Epithelial cell of proximal tubule (primary cell): ENCODE results near the gene ADAM15. TPM values are rescaled to one million over a fixed set of nuclear protein-coding genes. Genes with fewer than 3 reads are reported as not detected.

ENCODE experiments used
- DNase-seq: peaks from one replicate; pipeline ENCODE4 v3.0.0-alpha.2; 2011; ENCODE audit warnings: low read depth
- H3K4me3 ChIP-seq: 2 replicates; pipeline ENCODE4 v1.5.1; 2011; ENCODE audit warnings: low read depth, mild to moderate bottlenecking, low read length
- CTCF ChIP-seq: conservative IDR thresholded peaks from 2 replicates; pipeline ENCODE4 v1.5.1; 2012; ENCODE audit warnings: low read depth, mild to moderate bottlenecking, low read length
- total RNA-seq: library from RNA; depleted of rRNA; stranded (reverse); fragments of >200 nt; gene quantifications from 2 replicates; pipeline ENCODE4 v1.2.3, GENCODE V29; 2015

Gene ADAM15
- total RNA-seq, 1 donor from 2014 or later: 164 TPM

- no peak for DNase-seq
- no peak overlapping the region for H3K4me3 ChIP-seq
- no peak for TF ChIP-seq CTCF
These were observed 52.2 kb downstream of the ADAM15 start for GRCh38 chr1:155103325-155103724.

- no peak for TF ChIP-seq CTCF
- no peak for DNase-seq
- no peak overlapping the region for H3K4me3 ChIP-seq
These were observed 53.8 kb downstream of the ADAM15 start for GRCh38 chr1:155104605-155105534.

GRCh38 chr1:155105604-155106011, 54.5 kb downstream of the ADAM15 start:
- no peak overlapping the region for H3K4me3 ChIP-seq
- no peak for TF ChIP-seq CTCF
- DNase-seq: no peak

- DNase-seq: no peak
- H3K4me3 ChIP-seq: no peak overlapping the region
- TF ChIP-seq CTCF: no peak
These were observed 55.7 kb downstream of the ADAM15 start for GRCh38 chr1:155106862-155107261.

GRCh38 chr1:155107309-155108264, 56.5 kb downstream of the ADAM15 start:
- no peak overlapping the region for H3K4me3 ChIP-seq
- no peak for DNase-seq
- TF ChIP-seq CTCF: no peak

- no peak for DNase-seq
- H3K4me3 ChIP-seq: no peak overlapping the region
These were observed 57.2 kb downstream of the ADAM15 start for GRCh38 chr1:155108296-155108695.

More at GRCh38 chr1:155108296-155108695, 57.2 kb downstream of the ADAM15 start:
- TF ChIP-seq CTCF: no peak
